Measurements from ENCODE around the gene ZSCAN21.

- TF ChIP-seq REST (IDR thresholded peaks at IDR 0.05; ENCODE audit: low read depth), result no peak
- no peak for TF ChIP-seq RAD21 (IDR thresholded peaks at IDR 0.05; ENCODE audit: low read depth)
Measured at GRCh38 chr7:100040575-100040974, 9.0 kb upstream of the ZSCAN21 start.

All from Ishikawa (cell line).